CD4-positive, CD25-positive, alpha-beta regulatory T cell (primary cell): Measurements from ENCODE around the gene SLC22A17. TPM values are rescaled to one million over a fixed set of nuclear protein-coding genes. Genes with fewer than 3 reads are reported as not detected.

ENCODE experiments used
- ATAC-seq, 2 donors: fragments of 150-1000 bp; cut with Tn5 transposase; one replicate each; pipeline ENCODE4 v1.10.0; 2021; ENCODE audit warnings: low read depth in 2 of 2, moderate number of reproducible peaks in 2 of 2, moderate library complexity in 1 of 2
- DNase-seq, 3 donors: peaks; one replicate each; pipeline versions ENCODE4 v3.0.0 to v3.0.0-alpha.2; 2012 to 2022; ENCODE audit warnings: mixed read lengths in 1 of 3
- H3K27ac ChIP-seq: one replicate; pipeline ENCODE4 v1.7.0; 2013; ENCODE audit warnings: mild to moderate bottlenecking, low read length; ENCODE audit not compliant: insufficient read depth, poor library complexity, severe bottlenecking
- H3K27me3 ChIP-seq: one replicate; pipeline ENCODE4 v1.7.0; 2013; ENCODE audit warnings: low read length; ENCODE audit not compliant: control insufficient read depth, insufficient read depth
- H3K36me3 ChIP-seq: one replicate; pipeline ENCODE4 v1.7.0; 2013; ENCODE audit warnings: mild to moderate bottlenecking, low read length, moderate library complexity; ENCODE audit not compliant: control insufficient read depth, insufficient read depth
- H3K4me1 ChIP-seq: 2 replicates; pipeline ENCODE4 v1.7.0; 2013; ENCODE audit warnings: mild to moderate bottlenecking, low read length; ENCODE audit not compliant: insufficient read depth, control insufficient read depth, poor library complexity, severe bottlenecking
- H3K4me3 ChIP-seq: one replicate; pipeline ENCODE4 v1.7.0; 2013; ENCODE audit warnings: low read depth, mild to moderate bottlenecking, low read length, moderate library complexity
- H3K9me3 ChIP-seq, 2 experiments: 1 replicate in 1 of 2; 2 replicates in 1 of 2; pipeline ENCODE4 v1.7.0; 2013; ENCODE audit warnings: low read length in 2 of 2, mild to moderate bottlenecking in 1 of 2, moderate library complexity in 1 of 2; ENCODE audit not compliant: control insufficient read depth in 2 of 2
- H3K27ac Mint-ChIP-seq, 3 donors: one replicate each; pipeline ENCODE4 v1.8.0; 2020 to 2022; ENCODE audit warnings: mild to moderate bottlenecking in 3 of 3, mixed read lengths in 3 of 3, moderate library complexity in 2 of 3
- H3K27me3 Mint-ChIP-seq: one replicate; pipeline ENCODE4 v1.8.0; 2022; ENCODE audit warnings: mild to moderate bottlenecking, mixed read lengths
- H3K36me3 Mint-ChIP-seq: one replicate; pipeline ENCODE4 v1.8.0; 2020; ENCODE audit warnings: mixed read lengths
- H3K4me1 Mint-ChIP-seq, 4 donors: one replicate each; pipeline ENCODE4 v1.8.0; 2020 to 2022; ENCODE audit warnings: mixed read lengths in 4 of 4, mild to moderate bottlenecking in 1 of 4
- H3K4me3 Mint-ChIP-seq, 4 donors: one replicate each; pipeline ENCODE4 v1.8.0; 2020 to 2022; ENCODE audit warnings: mild to moderate bottlenecking in 4 of 4, mixed read lengths in 4 of 4, moderate library complexity in 3 of 4
- H3K9me3 Mint-ChIP-seq, 7 donors: one replicate each; pipeline ENCODE4 v1.8.0; 2020 to 2022; ENCODE audit warnings: mixed read lengths in 7 of 7, mild to moderate bottlenecking in 3 of 7, moderate library complexity in 2 of 7
- polyA plus RNA-seq, 4 donors: library from polyadenylated mRNA; unstranded; fragments of 300-500 nt; fragmentation: Illumina TruSeq; gene quantifications; one replicate each; pipeline ENCODE4 v1.2.3, GENCODE V29; 2021
- total RNA-seq: library from RNA; stranded (reverse); gene quantifications from one replicate; pipeline ENCODE4 v1.2.3, GENCODE V29; 2022

The SLC22A17 gene
- total and polyA plus RNA-seq, 5 donors from 2014 or later: 0.94 to 3.2 (median 2.3) TPM

- Mint-ChIP-seq H3K9me3 (no peaks in the 10 kb centered on the region), H3K27me3 (peaks cover 19% of the 10 kb centered on the region), H3K4me3 (peak overlapping the region in 3 of 4 donors; percentile 19 to 59 (median 21)), H3K27ac (peak overlapping the region in 1 of 3 donors; percentile 14), H3K36me3 (peaks cover 3% of the 10 kb centered on the region), H3K4me1 (peaks cover 12 to 37% (median 16%) of the 10 kb centered on the region in 4 donors)
- no peaks in the 10 kb centered on the region for H3K9me3 ChIP-seq
- H3K27me3 ChIP-seq: no peaks in the 10 kb centered on the region
- no peak overlapping the region for H3K4me3 ChIP-seq
- peaks cover 32% of the 10 kb centered on the region for H3K4me1 ChIP-seq
- no peak overlapping the region for H3K27ac ChIP-seq
- DNase-seq (no peak), ATAC-seq (no peak)
- H3K36me3 ChIP-seq: peaks cover 3% of the 10 kb centered on the region
Observed at GRCh38 chr14:23297611-23298277, 54.9 kb downstream of the SLC22A17 start.

- Mint-ChIP-seq H3K27ac (peak overlapping the region in 1 of 3 donors; percentile 56), H3K4me1 (peaks cover 12 to 34% (median 16%) of the 10 kb centered on the region in 4 donors)
- H3K9me3 ChIP-seq: no peaks in the 10 kb centered on the region
Observed at GRCh38 chr14:23297096-23297495, 55.6 kb downstream of the SLC22A17 start.

More at GRCh38 chr14:23297096-23297495, 55.6 kb downstream of the SLC22A17 start:
- peaks cover 15% of the 10 kb centered on the region for H3K27me3 Mint-ChIP-seq
- H3K4me3 ChIP-seq: no peak overlapping the region
- H3K36me3 Mint-ChIP-seq: peaks cover 3% of the 10 kb centered on the region
- peaks cover 26% of the 10 kb centered on the region for H3K4me1 ChIP-seq
- H3K4me3 Mint-ChIP-seq: peak overlapping the region in 1 of 4 donors; percentile 59
- no peaks in the 10 kb centered on the region for H3K9me3 Mint-ChIP-seq
- no peaks in the 10 kb centered on the region for H3K27me3 ChIP-seq
- ATAC-seq (no peak), DNase-seq (no peak)
- H3K36me3 ChIP-seq: peaks cover 3% of the 10 kb centered on the region
- H3K27ac ChIP-seq: no peak overlapping the region

Other genes with a start within 250 kb of the SLC22A17 start
- gene CIROP, start 247.9 kb downstream of the SLC22A17 start, total RNA-seq: not detected
- under 1 TPM in 1 of 4 donors, not detected in 3; 0.23 TPM for gene CIROP, start 247.9 kb downstream of the SLC22A17 start, polyA plus RNA-seq
- gene CEBPE, start 233.6 kb downstream of the SLC22A17 start, total RNA-seq: not detected
- under 1 TPM in 3 of 4 donors, not detected in 1; 0.14 to 0.29 (median 0.24) TPM for gene CEBPE, start 233.6 kb downstream of the SLC22A17 start, polyA plus RNA-seq
- gene SLC7A8, start 169.2 kb downstream of the SLC22A17 start, total RNA-seq: not detected
- 1 to 10 TPM in 3 of 4 donors, under 1 TPM in 1; 0.48 to 1.8 (median 1.1) TPM for gene SLC7A8, start 169.2 kb downstream of the SLC22A17 start, polyA plus RNA-seq
- not detected for gene RNF212B, start 115.0 kb downstream of the SLC22A17 start, total RNA-seq
- gene RNF212B, start 115.0 kb downstream of the SLC22A17 start, polyA plus RNA-seq: not detected
- gene HOMEZ, start 66.8 kb downstream of the SLC22A17 start, total RNA-seq: 3.3 TPM
- gene HOMEZ, start 66.8 kb downstream of the SLC22A17 start, polyA plus RNA-seq: 1 to 10 TPM; 4.7 to 7.4 (median 6.4) TPM
- 33.2 TPM for gene PPP1R3E, start 50.0 kb downstream of the SLC22A17 start, total RNA-seq
- 1 to 10 TPM; 2.5 to 4.6 (median 2.9) TPM for gene PPP1R3E, start 50.0 kb downstream of the SLC22A17 start, polyA plus RNA-seq
- gene BCL2L2, start 46.1 kb downstream of the SLC22A17 start, total RNA-seq: 2.6 TPM
- gene BCL2L2, start 46.1 kb downstream of the SLC22A17 start, polyA plus RNA-seq: not detected
- gene PABPN1, start 31.4 kb downstream of the SLC22A17 start, total RNA-seq: 188 TPM
- 100 to 1,000 TPM in 1 of 4 donors, 10 to 100 TPM in 3; 78.8 to 102 (median 89.3) TPM for gene PABPN1, start 31.4 kb downstream of the SLC22A17 start, polyA plus RNA-seq
- not detected for gene EFS, start 12.3 kb upstream of the SLC22A17 start, total RNA-seq
- not detected for gene EFS, start 12.3 kb upstream of the SLC22A17 start, polyA plus RNA-seq
- not detected for gene IL25, start 19.9 kb upstream of the SLC22A17 start, total RNA-seq
- not detected for gene IL25, start 19.9 kb upstream of the SLC22A17 start, polyA plus RNA-seq
- gene CMTM5, start 24.2 kb upstream of the SLC22A17 start, total RNA-seq: 2.8 TPM
- gene CMTM5, start 24.2 kb upstream of the SLC22A17 start, polyA plus RNA-seq: not detected
- not detected for gene MYH6, start 55.4 kb upstream of the SLC22A17 start, total RNA-seq
- not detected for gene MYH6, start 55.4 kb upstream of the SLC22A17 start, polyA plus RNA-seq
- not detected for gene MYH7, start 82.8 kb upstream of the SLC22A17 start, total RNA-seq
- gene MYH7, start 82.8 kb upstream of the SLC22A17 start, polyA plus RNA-seq: not detected
- gene NGDN, start 116.8 kb upstream of the SLC22A17 start, total RNA-seq: 102 TPM
- 10 to 100 TPM; 77.1 to 90.8 (median 84.8) TPM for gene NGDN, start 116.8 kb upstream of the SLC22A17 start, polyA plus RNA-seq
- gene ZFHX2, start 198.9 kb upstream of the SLC22A17 start, total RNA-seq: 0.42 TPM
- not detected for gene ZFHX2, start 198.9 kb upstream of the SLC22A17 start, polyA plus RNA-seq
- 7.6 TPM for gene THTPA, start 203.4 kb upstream of the SLC22A17 start, total RNA-seq
- gene THTPA, start 203.4 kb upstream of the SLC22A17 start, polyA plus RNA-seq: 10 to 100 TPM in 3 of 4 donors, 1 to 10 TPM in 1; 7.5 to 14.6 (median 12.4) TPM
- 329 TPM for gene AP1G2, start 214.9 kb upstream of the SLC22A17 start, total RNA-seq
- gene AP1G2, start 214.9 kb upstream of the SLC22A17 start, polyA plus RNA-seq: 10 to 100 TPM; 56.1 to 84.9 (median 76.4) TPM
- gene JPH4, start 225.9 kb upstream of the SLC22A17 start, total RNA-seq: not detected
- under 1 TPM in 1 of 4 donors, not detected in 3; 0.14 TPM for gene JPH4, start 225.9 kb upstream of the SLC22A17 start, polyA plus RNA-seq